ENCODE data around the gene HCN2.

- TF ChIP-seq, protein P1, sequence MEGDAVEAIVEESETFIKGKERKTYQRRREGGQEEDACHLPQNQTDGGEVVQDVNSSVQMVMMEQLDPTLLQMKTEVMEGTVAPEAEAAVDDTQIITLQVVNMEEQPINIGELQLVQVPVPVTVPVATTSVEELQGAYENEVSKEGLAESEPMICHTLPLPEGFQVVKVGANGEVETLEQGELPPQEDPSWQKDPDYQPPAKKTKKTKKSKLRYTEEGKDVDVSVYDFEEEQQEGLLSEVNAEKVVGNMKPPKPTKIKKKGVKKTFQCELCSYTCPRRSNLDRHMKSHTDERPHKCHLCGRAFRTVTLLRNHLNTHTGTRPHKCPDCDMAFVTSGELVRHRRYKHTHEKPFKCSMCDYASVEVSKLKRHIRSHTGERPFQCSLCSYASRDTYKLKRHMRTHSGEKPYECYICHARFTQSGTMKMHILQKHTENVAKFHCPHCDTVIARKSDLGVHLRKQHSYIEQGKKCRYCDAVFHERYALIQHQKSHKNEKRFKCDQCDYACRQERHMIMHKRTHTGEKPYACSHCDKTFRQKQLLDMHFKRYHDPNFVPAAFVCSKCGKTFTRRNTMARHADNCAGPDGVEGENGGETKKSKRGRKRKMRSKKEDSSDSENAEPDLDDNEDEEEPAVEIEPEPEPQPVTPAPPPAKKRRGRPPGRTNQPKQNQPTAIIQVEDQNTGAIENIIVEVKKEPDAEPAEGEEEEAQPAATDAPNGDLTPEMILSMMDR (IDR thresholded peaks at IDR 0.05), result no peak
- TF ChIP-seq POLR2A (IDR thresholded peaks at IDR 0.05), result no peak
Observed at GRCh38 chr19:612941-613340, 23.3 kb downstream of the HCN2 start.

Measured in body of pancreas (tissue), 4 donors.